BE2C (cell line): ENCODE measurements around the gene SRSF10.
"Not testable (repeated sequence)": the region's sequence is repeated elsewhere in the genome, so short reads cannot be mapped to it uniquely, and the experiment has no call there.

Source experiments
- DNase-seq: peaks from one replicate; pipeline ENCODE4 v3.0.0-alpha.2; 2020
- H3K27me3 ChIP-seq: fragments of 250-450 bp; sonication (Bioruptor Pico); 2 replicates; pipeline ENCODE4 v1.5.1; 2020; ENCODE audit warnings: mild to moderate bottlenecking
- H3K36me3 ChIP-seq: fragments of 250-450 bp; sonication (Bioruptor Pico); 2 replicates; pipeline ENCODE4 v1.5.1; 2020; ENCODE audit warnings: mild to moderate bottlenecking
- H3K4me1 ChIP-seq: fragments of 250-450 bp; sonication (Bioruptor Pico); 2 replicates; pipeline ENCODE4 v1.5.1; 2020
- H3K4me3 ChIP-seq: 2 replicates; pipeline ENCODE4 v1.5.1; 2011; ENCODE audit warnings: low read depth, low read length
- H3K9me3 ChIP-seq: fragments of 250-450 bp; sonication (Bioruptor Pico); 2 replicates; pipeline ENCODE4 v1.5.1; 2020
- TF ChIP-seq, protein P1 (sequence below): IDR thresholded peaks from 2 replicates; pipeline ENCODE4 v1.5.1; 2012; ENCODE audit warnings: mild to moderate bottlenecking, low read depth, low read length

Gene SRSF10

DNA sequence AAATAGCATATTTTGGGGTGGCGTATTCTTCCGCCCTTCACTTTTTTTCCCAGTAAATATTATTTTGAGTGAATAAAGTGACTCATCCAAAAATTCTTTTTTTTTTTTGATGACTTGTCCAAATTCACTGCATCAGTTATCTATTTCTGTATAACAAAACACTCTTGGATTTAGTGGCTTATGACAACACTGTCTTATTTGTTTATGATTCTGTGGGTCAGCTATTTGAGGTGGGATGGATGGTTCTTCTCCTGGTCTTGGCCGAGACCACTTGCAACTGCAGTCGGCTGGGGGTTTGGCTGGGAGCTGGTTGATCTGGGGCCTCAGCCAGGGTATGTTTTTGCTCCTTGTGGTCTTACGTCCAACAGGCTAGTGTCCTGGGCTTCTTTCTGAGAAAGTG is 39.9 kb upstream of the SRSF10 start:
- TF ChIP-seq, protein P1, sequence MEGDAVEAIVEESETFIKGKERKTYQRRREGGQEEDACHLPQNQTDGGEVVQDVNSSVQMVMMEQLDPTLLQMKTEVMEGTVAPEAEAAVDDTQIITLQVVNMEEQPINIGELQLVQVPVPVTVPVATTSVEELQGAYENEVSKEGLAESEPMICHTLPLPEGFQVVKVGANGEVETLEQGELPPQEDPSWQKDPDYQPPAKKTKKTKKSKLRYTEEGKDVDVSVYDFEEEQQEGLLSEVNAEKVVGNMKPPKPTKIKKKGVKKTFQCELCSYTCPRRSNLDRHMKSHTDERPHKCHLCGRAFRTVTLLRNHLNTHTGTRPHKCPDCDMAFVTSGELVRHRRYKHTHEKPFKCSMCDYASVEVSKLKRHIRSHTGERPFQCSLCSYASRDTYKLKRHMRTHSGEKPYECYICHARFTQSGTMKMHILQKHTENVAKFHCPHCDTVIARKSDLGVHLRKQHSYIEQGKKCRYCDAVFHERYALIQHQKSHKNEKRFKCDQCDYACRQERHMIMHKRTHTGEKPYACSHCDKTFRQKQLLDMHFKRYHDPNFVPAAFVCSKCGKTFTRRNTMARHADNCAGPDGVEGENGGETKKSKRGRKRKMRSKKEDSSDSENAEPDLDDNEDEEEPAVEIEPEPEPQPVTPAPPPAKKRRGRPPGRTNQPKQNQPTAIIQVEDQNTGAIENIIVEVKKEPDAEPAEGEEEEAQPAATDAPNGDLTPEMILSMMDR = no peak
- H3K4me3 ChIP-seq = no peak overlapping the region
- H3K4me1 ChIP-seq = no peaks in the 10 kb centered on the region
- no peaks in the 10 kb centered on the region for H3K9me3 ChIP-seq
- no peaks in the 10 kb centered on the region for H3K36me3 ChIP-seq
- DNase-seq = no peak
- no peaks in the 10 kb centered on the region for H3K27me3 ChIP-seq

DNA sequence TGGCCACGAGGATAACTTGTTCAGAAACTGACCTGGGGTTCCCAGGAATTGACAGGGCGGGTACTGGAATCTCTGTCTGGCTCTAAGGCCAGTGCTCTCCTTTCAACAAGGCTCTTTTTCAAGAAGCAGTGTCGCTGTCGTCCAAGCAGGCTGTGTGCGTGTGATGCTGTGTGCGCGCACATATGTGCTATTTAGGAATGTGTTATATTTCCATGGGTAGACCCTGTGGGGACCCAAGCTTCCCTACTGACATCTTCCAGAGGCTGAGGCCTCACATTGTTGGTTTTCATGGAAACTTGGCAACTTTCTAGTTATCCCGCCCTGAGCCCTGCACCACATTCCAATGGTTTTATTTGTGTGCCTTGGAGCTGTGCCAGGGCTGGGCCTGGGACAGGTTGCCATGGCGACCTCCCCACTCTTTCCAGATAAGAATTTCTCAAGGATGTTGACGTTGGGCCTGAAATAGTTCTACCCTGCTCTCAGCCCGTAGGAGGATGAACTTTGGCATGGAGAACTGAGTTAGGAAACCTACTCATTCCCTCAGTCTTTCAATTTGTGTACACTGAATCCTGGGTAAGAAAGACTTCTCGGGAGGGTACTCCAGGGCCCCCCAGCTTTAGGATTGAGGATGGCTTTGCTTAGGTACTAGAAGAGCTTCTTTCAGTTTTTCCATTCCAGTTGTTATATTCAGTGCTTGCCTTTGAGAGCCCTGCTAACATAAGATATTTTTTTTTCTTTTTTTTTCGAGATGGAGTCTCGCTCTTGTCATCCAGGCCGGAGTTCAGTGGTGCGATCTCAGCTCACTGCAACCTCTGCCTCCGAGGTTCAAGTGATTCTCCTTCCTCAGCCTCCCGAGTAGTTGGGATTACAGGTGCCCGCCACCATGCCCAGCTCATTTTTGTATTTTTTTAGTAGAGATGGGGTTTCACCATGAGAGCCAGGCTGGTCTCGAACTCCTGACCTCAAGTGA is 38.8 kb upstream of the SRSF10 start:
- Histone ChIP-seq H3K9me3 (no peaks in the 10 kb centered on the region), H3K36me3 (no peaks in the 10 kb centered on the region), H3K27me3 (no peaks in the 10 kb centered on the region), H3K4me1 (no peaks in the 10 kb centered on the region), H3K4me3 (no peak overlapping the region)
- TF ChIP-seq, protein P1 = no peak
- DNase-seq = peak; percentile 18

DNA sequence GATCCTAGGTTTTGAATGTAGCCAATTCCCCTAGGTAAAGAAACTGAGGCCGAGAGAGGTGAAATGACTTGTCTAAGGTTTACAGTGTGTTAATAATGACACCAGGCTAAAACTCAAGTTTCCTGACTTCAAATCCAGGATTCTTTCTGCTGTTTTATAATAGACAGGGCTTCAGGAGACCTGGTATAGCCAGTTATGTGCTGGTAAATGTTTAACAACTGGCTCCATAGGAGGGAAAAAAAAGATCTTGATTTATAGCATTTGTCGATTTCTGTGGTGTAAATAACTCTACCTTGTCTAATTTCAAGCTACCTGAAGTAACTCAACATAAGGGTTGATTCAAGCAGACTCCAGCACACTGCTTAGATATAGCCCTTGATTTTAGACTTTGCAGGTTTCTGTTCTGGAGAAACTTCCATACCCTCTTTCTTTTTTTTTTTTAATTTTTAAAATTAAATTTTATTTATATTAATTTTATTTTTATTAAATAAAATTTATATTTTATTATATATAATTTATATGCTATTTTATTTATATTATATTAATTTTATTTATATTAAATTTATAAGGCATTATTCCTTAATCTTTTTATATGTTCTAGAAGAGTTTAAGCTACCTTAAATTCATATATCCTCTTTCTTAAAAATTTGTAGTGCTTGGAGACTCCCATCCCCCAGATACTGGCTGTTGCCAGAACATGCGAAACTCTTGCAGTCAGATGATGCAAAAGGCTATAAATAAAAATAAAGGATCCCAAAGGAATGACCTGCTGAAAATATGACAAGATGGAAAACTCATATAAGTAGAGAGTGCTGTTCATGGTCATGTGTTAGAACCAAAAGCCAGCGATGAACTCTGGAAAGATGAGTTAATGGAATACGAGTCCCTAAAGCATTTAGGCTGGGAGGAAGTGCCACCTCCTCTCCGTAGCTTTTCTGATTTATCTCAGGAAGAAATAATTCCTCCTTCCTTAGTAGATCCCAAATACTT is 35.4 kb upstream of the SRSF10 start:
- no peak overlapping the region for H3K4me3 ChIP-seq
- TF ChIP-seq, protein P1 = no peak
- H3K36me3 ChIP-seq = no peaks in the 10 kb centered on the region
- no peaks in the 10 kb centered on the region for H3K9me3 ChIP-seq
- no peak for DNase-seq
- no peaks in the 10 kb centered on the region for H3K27me3 ChIP-seq
- H3K4me1 ChIP-seq = no peaks in the 10 kb centered on the region

DNA sequence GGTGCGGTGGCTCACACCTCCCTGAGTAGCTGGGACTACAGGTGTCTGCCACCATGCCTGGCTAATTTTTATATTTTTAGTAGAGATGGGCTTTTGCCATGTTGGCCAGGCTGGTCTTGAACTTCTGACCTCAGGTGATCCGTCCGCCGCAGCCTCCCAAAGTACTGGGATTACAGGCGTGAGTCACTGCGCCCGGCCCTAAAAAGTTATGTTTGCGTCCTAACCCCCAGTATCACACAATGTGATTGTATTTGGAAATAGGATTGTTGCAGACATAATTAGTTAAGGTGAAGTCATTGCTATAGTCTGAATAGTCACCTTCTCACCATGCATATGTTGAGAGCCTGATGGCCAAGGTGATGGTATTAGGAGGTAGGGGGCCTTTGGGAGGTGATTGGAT is 32.8 kb upstream of the SRSF10 start:
- not testable (repeated sequence) for H3K27me3 ChIP-seq, DNase-seq, H3K36me3 ChIP-seq, H3K4me3 ChIP-seq, H3K9me3 ChIP-seq, H3K4me1 ChIP-seq

DNA sequence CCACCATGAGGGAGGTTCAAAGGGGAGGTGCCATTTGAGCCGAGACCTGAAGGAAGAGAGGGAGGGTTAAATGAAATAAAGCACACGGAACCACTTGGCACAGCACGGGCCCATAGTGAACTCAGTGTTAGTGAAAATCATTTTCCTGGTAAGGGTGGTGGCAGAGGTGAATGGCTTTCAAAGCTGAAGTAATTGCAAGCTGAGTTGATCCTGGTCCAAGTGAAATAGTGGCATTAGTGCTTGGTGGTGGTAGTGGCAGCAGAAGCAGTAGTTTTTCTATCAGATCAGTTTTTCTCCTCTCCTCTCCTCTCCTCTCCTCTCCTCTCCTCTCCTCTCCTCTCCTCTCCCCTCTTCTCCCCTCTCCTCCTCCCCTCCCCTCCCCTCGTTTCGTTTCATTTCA is 30.5 kb upstream of the SRSF10 start:
- H3K4me1 ChIP-seq = no peaks in the 10 kb centered on the region
- H3K27me3 ChIP-seq = no peaks in the 10 kb centered on the region
- TF ChIP-seq, protein P1 = no peak

DNA sequence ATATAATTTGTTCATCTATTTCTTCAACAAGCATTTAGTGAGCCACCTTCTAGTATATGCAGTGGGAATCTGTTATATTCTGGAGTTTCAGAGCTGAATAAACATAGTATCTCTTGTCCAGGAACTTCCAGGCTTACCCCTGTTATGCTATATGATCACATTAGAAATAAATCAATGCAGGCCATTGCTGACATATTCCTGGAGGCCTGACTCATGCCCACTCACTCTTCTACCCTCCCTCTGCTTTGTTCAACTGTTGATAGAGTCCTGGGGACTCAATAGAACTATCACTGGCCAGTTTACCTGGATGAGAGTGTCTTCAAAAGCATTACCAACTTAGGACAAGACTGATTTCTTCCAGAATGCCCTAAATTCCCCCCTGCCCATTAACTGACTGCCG is 29.3 kb upstream of the SRSF10 start:
- DNase-seq = no peak
- H3K4me1 ChIP-seq = no peaks in the 10 kb centered on the region
- no peaks in the 10 kb centered on the region for H3K9me3 ChIP-seq
- no peak overlapping the region for H3K4me3 ChIP-seq
- no peaks in the 10 kb centered on the region for H3K36me3 ChIP-seq
- H3K27me3 ChIP-seq = no peaks in the 10 kb centered on the region
- TF ChIP-seq, protein P1 = no peak

More for the DNA sequence above, 30.5 kb upstream of the SRSF10 start:
- H3K9me3 ChIP-seq = no peaks in the 10 kb centered on the region
- no peaks in the 10 kb centered on the region for H3K36me3 ChIP-seq
- DNase-seq = no peak
- H3K4me3 ChIP-seq = no peak overlapping the region

DNA sequence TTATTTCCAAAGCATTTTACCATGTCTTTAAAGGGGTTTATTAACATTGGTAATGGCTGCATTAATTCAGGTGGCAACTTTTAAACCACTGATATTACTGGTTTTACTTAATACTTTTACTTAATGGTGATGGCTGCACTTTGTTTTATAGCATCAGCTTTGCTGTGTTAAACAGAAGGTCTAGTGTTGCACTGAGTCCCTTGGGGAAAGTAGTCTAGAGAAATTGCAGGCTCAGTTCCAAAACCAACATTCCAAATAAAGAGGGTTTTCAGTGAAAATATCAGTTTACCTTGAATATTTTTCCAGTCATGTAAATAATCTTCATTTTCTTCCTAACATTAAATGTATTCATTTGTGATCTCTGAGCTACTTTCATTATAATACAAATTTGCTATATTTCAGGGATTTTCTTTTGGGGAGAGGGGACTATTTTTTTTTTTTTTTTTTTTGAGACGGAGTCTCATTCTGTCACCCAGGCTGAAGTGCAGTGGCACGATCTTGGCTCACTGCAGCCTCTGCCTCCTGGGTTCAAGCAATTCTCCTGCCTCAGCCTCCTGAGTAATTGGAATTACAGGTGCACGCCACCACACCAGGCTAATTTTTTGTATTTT is 28.6 kb upstream of the SRSF10 start:
- DNase-seq, H3K27me3 ChIP-seq, H3K4me1 ChIP-seq, H3K9me3 ChIP-seq, H3K36me3 ChIP-seq, H3K4me3 ChIP-seq: not testable (repeated sequence)
